Prostate gland (tissue), 2 donors: ENCODE data around the gene CORO1A.

Experiments
- CTCF ChIP-seq, 4 experiments: fragments of 200-600 bp in 2 of 4; fragments of 450-650 bp in 2 of 4; sonication (generic) in 2 of 4; IDR thresholded peaks; 1 replicate in 3 of 4; 2 replicates in 1 of 4; pipeline ENCODE4 v1.5.1; 2016 to 2019; ENCODE audit warnings: antibody characterized with exemption in 4 of 4, mild to moderate bottlenecking in 2 of 4, moderate library complexity in 2 of 4
- POLR2AphosphoS5 ChIP-seq: sonication (generic); formaldehyde crosslinking; IDR thresholded peaks from one replicate; pipeline ENCODE4 v1.6.1; 2017; ENCODE audit warnings: antibody characterized with exemption

GRCh38 chr16:30186782-30187555 lies 3.6 kb downstream of the CORO1A start:
- TF ChIP-seq CTCF (IDR thresholded peaks at IDR 0.05): peak in 3 of 4 experiments; percentile 41 to 73 (median 45)
- no peak for TF ChIP-seq POLR2AphosphoS5
